ENCODE results near the gene U2SURP. TPM values are rescaled to one million over a fixed set of nuclear protein-coding genes. Genes with fewer than 3 reads are reported as not detected.

The U2SURP gene
- total RNA-seq, 2 donors from 2014 or later: 53.1 to 91.5 TPM

GRCh38 chr3:142993958-142994442, 7.4 kb upstream of the U2SURP start:
- H3K4me1 ChIP-seq (ENCODE audit: control insufficient read depth in 1 of 2, low read depth in 2 of 2): no peaks in the 10 kb centered on the region
- H3K4me3 ChIP-seq: no peak overlapping the region
- no peak overlapping the region for H3K27ac ChIP-seq
- no peak for ATAC-seq (ENCODE audit: insufficient number of reproducible peaks, low FRiP score, low read depth)
- H3K36me3 ChIP-seq: no peaks in the 10 kb centered on the region
- no peaks in the 10 kb centered on the region for H3K27me3 ChIP-seq (replicated peaks; ENCODE audit: insufficient read depth)
- peak; percentile 21 for DNase-seq (ENCODE audit: low spot score)
- peak; percentile 56 for TF ChIP-seq CTCF (IDR thresholded peaks at IDR 0.05)
- H3K9me3 ChIP-seq: no peaks in the 10 kb centered on the region

- no peaks in the 10 kb centered on the region for H3K27me3 ChIP-seq (replicated peaks; ENCODE audit: insufficient read depth)
- peaks cover under 1 to 15% of the 10 kb centered on the region in 2 donors for H3K4me1 ChIP-seq (ENCODE audit: control insufficient read depth in 1 of 2, low read depth in 2 of 2)
- ATAC-seq (ENCODE audit: insufficient number of reproducible peaks, low FRiP score, low read depth) (no peak), DNase-seq (ENCODE audit: low spot score) (no peak)
- no peak overlapping the region for H3K4me3 ChIP-seq
- H3K27ac ChIP-seq: no peak overlapping the region
- H3K9me3 ChIP-seq: no peaks in the 10 kb centered on the region
- TF ChIP-seq CTCF (IDR thresholded peaks at IDR 0.05): no peak
- H3K36me3 ChIP-seq: no peaks in the 10 kb centered on the region
Measured at GRCh38 chr3:142997330-142997729, 4.0 kb upstream of the U2SURP start.

DNA sequence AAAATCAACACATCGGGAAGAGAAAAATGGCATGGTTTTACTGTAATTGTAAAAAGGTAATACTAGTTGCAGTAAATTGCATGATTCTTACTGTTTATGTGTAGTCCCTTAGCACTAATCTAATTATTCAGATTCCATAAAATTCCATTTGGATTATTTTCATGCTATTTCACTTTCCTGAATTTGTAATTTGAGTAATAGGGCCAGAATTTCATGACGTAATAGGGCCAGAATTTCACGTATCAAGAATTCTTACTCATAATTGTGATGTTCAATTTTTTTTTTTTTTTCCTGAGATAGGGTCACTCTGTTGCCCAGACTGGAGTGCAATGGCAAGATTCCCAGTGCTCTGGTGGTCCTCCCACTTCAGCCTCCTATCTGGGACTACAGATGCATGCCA, 2.9 kb upstream of the U2SURP start:
- no peak overlapping the region for H3K27ac ChIP-seq
- H3K27me3 ChIP-seq (replicated peaks; ENCODE audit: insufficient read depth): no peaks in the 10 kb centered on the region

DNA sequence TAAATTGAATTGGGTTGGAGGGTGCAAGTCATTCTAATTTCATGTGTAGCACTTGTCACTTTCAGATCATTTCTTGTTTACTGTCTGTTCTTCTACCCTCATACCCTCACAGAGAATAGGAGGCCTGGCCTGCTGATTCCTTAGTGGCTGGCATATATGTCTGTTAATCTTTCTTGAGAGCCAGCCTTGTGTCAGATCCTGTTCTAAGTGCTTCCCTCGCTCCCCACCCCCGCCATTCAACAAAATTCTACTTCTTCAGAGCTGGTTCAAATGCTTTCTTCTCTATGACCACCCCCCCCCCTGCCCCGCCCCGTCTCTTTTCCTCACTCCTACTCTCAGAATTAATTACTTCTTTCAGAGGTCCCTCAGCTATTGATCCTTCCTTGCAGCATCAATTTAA, 1.5 kb upstream of the U2SURP start:
- TF ChIP-seq CTCF (IDR thresholded peaks at IDR 0.05): no peak
- Histone ChIP-seq H3K36me3 (no peaks in the 10 kb centered on the region), H3K4me3 (peak overlapping the region; percentile 99), H3K27me3 (replicated peaks; ENCODE audit: insufficient read depth) (no peaks in the 10 kb centered on the region), H3K9me3 (no peaks in the 10 kb centered on the region), H3K27ac (peak overlapping the region; percentile 56 to 93), H3K4me1 (ENCODE audit: control insufficient read depth in 1 of 2, low read depth in 2 of 2) (peaks cover 14 to 35% of the 10 kb centered on the region in 2 donors)
- DNase-seq (ENCODE audit: low spot score) (no peak), ATAC-seq (ENCODE audit: insufficient number of reproducible peaks, low FRiP score, low read depth) (no peak)

More for the DNA sequence above, 2.9 kb upstream of the U2SURP start:
- DNase-seq (ENCODE audit: low spot score): no peak
- no peaks in the 10 kb centered on the region for H3K36me3 ChIP-seq
- H3K9me3 ChIP-seq: no peaks in the 10 kb centered on the region
- no peak for TF ChIP-seq CTCF (IDR thresholded peaks at IDR 0.05)
- ATAC-seq (ENCODE audit: insufficient number of reproducible peaks, low FRiP score, low read depth): no peak
- H3K4me1 ChIP-seq (ENCODE audit: control insufficient read depth in 1 of 2, low read depth in 2 of 2): peaks cover 11 to 25% of the 10 kb centered on the region in 2 donors
- no peak overlapping the region for H3K4me3 ChIP-seq

- H3K27ac ChIP-seq: peak overlapping the region; percentile 89 to 93
- DNase-seq (ENCODE audit: low spot score) (no peak), ATAC-seq (ENCODE audit: insufficient number of reproducible peaks, low FRiP score, low read depth) (no peak)
- H3K27me3 ChIP-seq (replicated peaks; ENCODE audit: insufficient read depth): no peaks in the 10 kb centered on the region
- TF ChIP-seq CTCF (IDR thresholded peaks at IDR 0.05): no peak
- no peaks in the 10 kb centered on the region for H3K9me3 ChIP-seq
- peaks cover 14 to 35% of the 10 kb centered on the region in 2 donors for H3K4me1 ChIP-seq (ENCODE audit: control insufficient read depth in 1 of 2, low read depth in 2 of 2)
- H3K4me3 ChIP-seq: peak overlapping the region; percentile 99
- no peaks in the 10 kb centered on the region for H3K36me3 ChIP-seq
Measured at GRCh38 chr3:143000528-143000927, 842 bp upstream of the U2SURP start.
